ENCODE data around the gene CDH23.

CDH23 gene

DNA sequence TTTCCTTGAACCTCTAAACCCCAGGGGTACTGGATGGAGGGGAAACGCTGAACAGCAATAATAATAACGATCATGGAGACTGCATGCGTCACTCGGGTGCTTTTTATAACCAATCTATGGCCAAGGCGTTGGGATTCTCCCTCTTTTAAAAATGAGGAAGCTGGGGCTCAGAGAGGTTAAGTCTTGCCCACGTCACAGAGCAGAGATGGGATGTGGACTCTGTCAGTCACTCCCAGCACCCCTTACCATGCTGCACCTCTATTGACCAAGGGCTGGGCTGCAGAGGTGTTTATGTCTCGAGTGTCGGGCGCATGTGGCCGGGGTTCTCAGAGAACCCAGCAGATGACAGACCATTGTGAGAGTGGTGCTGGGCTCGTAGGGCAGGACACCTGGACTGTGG lies 129.9 kb downstream of the CDH23 start:
- Mint-ChIP-seq H3K27ac (no peak overlapping the region), H3K9me3 (peaks cover 3% of the 10 kb centered on the region), H3K4me1 (ENCODE audit: low read depth) (peaks cover 7% of the 10 kb centered on the region), H3K4me3 (no peak overlapping the region), H3K27me3 (peaks cover 23% of the 10 kb centered on the region), H3K36me3 (ENCODE audit: low read depth) (no peaks in the 10 kb centered on the region)
- no peak for DNase-seq

DNA sequence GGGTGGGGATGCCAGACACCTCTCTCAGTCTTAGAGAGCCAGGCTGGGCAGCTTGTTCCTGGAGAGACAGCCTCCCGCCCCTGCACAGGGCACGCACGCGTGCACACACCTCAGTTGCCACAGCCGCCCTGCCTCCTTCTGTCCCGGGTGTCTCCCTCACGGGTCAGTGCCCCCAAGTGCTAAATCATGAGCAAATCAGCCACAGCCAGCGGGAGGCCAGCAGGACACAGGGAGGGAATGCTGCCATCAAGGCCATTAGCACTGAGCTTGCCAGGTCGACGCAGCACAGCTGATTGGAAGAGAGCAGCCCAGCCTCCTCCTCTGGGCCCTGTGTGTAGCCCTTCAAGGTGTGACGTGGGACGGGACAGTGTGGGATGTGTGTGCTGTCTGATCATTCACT lies 130.4 kb downstream of the CDH23 start:
- Mint-ChIP-seq H3K9me3 (peaks cover 3% of the 10 kb centered on the region), H3K4me3 (no peak overlapping the region), H3K27me3 (peaks cover 23% of the 10 kb centered on the region), H3K36me3 (ENCODE audit: low read depth) (no peaks in the 10 kb centered on the region), H3K4me1 (ENCODE audit: low read depth) (peaks cover 12% of the 10 kb centered on the region), H3K27ac (no peak overlapping the region)
- DNase-seq: no peak

DNA sequence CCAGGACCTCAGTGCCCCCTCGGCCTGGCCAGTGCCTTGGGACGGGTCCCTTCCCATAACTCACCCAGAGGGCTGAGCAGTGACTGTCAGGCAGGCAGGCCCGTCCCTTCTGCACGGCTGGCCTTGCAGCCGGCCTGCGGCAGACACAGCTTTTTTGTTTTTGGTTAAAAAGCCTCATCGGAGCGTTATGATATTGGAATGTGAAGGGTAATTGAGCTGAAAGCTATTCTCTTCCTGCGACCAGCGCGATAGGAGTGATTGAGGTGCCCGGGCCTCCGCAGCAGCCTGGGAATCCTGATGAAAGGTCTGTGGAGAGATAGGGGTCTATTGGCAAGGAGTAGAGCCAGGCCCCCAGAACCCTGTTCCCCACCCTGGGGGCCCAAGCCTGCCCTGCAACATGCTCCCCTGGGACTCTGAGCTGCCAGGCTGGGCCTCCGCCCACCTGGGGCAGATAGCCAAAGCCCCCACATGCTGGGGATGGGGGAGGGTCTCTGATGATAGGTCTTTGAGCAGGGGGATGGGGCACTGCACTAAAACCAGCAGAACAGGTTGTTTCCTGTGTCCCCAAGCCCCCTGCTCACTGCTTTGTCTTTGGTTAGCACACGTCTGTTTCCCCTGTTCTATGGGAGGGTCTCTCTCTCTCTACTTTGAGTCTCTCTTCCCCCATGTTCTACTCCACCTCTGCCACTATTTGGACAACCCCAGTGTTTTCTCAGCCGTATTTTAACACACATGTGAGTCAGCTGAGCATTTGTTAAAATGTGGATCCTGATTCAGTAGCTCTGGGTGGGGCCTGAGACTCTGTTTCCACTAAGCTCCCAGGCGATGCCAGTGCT lies 131.9 kb downstream of the CDH23 start:
- Mint-ChIP-seq H3K4me1 (ENCODE audit: low read depth) (peaks cover 19% of the 10 kb centered on the region), H3K36me3 (ENCODE audit: low read depth) (no peaks in the 10 kb centered on the region), H3K4me3 (no peak overlapping the region), H3K9me3 (peaks cover 3% of the 10 kb centered on the region), H3K27ac (no peak overlapping the region), H3K27me3 (peaks cover 11% of the 10 kb centered on the region)
- no peak for DNase-seq

DNA sequence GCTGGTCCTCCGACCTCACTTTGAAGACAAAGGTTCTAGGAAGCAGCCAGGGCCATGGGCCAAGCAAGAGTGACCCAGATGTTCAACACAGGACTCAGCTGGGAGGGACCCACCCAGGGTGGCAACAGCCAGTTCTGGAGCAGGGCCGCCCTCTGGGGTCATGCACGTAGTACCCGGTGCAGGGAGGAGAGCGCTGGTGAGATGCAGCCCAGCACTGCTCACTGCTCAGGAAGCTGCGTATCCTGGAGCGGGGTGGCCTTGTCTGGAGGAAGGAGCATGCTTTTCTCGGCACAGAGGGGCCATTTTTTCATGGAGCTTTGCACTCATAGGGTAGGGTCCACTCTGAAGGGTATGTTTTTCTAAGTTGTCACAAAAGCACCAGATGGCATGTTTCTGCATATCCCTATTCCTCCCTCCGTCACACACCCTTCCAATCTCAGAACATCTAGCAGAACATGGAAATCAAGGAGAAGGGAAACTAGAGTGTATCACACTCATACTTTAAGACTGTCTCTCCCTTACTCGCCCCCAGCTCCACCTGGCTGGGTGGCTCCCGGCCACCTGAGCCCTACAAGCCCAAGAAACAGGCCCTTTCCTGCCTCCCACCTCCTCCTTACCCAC lies 132.6 kb downstream of the CDH23 start:
- Mint-ChIP-seq H3K4me3 (no peak overlapping the region), H3K27ac (no peak overlapping the region), H3K9me3 (peaks cover 3% of the 10 kb centered on the region), H3K27me3 (peaks cover 4% of the 10 kb centered on the region), H3K4me1 (ENCODE audit: low read depth) (peaks cover 20% of the 10 kb centered on the region), H3K36me3 (ENCODE audit: low read depth) (no peaks in the 10 kb centered on the region)
- no peak for DNase-seq

DNA sequence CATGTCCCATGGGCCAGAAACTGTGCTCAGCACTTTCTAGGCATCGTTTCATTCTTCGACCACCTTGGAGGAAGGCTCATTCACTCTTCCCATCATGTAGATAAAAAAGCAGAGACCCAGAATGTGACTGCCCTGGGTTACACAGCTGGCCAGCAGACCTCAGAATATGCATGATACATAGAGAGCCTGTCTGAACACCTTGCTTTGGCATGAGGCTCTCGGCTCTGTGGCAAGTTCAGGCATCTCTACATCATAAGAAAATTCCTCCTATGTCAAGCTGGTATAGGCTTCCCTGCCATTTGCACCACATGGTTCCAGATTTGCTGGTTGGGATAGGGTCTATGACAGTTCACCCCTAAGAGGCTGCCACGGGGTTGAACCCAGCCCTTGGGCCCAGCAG lies 134.1 kb downstream of the CDH23 start:
- Mint-ChIP-seq H3K4me1 (ENCODE audit: low read depth) (peaks cover 21% of the 10 kb centered on the region), H3K9me3 (peaks cover 3% of the 10 kb centered on the region), H3K27ac (no peak overlapping the region), H3K27me3 (no peaks in the 10 kb centered on the region), H3K36me3 (ENCODE audit: low read depth) (no peaks in the 10 kb centered on the region), H3K4me3 (no peak overlapping the region)
- no peak for DNase-seq

DNA sequence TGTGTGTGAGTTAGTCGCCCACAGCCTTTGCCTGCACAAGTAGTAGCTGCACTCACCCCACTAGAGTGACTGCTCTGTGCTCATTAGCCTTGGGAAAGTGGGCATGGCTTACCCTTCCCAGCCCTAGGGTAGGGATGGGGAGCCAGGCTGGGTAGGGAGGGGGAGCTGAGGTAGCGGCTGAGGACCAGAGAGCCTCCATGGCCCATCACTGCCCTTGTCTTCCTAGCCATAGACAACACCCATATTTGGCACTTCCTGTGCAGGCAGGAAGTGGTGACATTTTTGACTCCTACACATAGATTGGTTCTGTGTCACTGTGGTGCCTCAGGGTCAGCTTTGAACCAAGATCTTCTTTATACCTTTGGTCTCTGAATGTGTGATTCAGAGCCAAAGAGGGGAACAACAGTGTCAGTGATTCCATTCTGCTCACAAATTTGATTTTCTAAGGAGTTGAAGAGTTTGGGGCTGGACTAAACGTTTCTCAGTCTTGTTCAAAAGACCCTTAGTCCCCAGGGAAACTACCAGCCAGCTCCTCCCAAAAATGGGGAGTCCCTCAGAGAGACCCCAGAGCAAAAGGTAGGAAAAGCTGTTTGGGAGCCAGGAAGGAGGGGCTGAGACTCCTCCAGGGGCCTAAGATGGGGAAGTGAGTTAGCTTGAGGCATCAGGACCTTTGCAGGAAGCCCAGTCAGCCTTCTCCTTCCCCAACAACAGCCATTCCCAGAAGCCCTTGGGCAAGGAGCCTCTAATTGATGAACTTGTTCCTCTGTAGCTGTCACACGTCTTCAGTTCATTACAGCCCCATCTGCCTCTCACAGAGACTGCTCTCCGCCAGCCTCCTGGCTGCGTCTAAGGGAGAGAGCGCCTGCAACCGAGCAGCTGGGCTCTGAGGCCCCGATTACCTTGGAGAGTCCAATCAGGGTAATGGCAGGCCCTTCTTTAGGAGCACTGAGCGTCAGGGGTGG lies 135.0 kb downstream of the CDH23 start:
- Mint-ChIP-seq H3K27me3 (no peaks in the 10 kb centered on the region), H3K4me3 (peak overlapping the region; percentile 19), H3K27ac (peak overlapping the region; percentile 96)

DNA sequence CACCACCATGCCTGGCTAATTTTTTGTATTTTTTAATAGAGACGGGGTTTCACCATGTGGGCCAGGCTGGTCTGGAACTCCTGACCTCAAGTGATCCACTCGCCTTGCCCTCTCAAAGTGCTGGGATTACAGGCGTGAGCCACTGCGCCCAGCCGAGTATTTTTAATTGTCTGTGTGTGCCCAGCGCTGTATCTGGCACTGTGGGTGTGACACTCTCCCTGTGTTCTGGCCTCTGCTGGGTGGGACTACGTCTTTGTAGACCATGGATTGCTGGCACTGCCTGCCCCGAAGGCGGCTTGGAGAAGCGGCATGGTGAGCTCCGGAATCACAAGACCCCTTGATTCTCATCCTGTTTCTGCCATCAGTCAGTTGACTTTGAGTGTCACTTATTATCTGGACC lies 136.2 kb downstream of the CDH23 start:
- H3K27me3 Mint-ChIP-seq: no peaks in the 10 kb centered on the region
- peak overlapping the region; percentile 82 for H3K27ac Mint-ChIP-seq
- H3K4me3 Mint-ChIP-seq: no peak overlapping the region
- H3K4me1 Mint-ChIP-seq (ENCODE audit: low read depth): peaks cover 30% of the 10 kb centered on the region
- H3K9me3 Mint-ChIP-seq: peaks cover 3% of the 10 kb centered on the region
- no peak for DNase-seq
- H3K36me3 Mint-ChIP-seq (ENCODE audit: low read depth): no peaks in the 10 kb centered on the region

More for the DNA sequence above, 135.0 kb downstream of the CDH23 start:
- peaks cover 30% of the 10 kb centered on the region for H3K4me1 Mint-ChIP-seq (ENCODE audit: low read depth)
- DNase-seq: peak; percentile 61
- peaks cover 3% of the 10 kb centered on the region for H3K9me3 Mint-ChIP-seq
- H3K36me3 Mint-ChIP-seq (ENCODE audit: low read depth): no peaks in the 10 kb centered on the region

DNA sequence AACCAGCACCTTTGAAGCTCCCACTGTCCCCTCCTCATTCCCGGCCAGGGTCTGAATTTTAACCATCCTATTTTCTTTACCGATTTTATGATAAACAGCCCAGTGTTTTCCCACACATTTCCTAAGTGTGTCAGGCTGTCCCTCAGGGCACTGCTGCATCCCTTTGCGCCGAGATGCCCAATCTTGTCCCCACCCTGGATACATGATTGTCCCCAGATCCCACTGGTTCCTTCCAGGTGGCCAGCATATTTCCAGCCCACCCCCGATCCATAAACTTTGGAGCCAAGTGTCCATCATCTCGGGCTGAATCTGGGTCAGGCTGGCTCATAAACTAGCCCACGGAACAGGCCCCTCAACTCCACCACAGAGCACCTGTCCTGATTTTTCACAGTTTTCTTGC lies 137.2 kb downstream of the CDH23 start:
- H3K27me3 Mint-ChIP-seq: no peaks in the 10 kb centered on the region
- no peak overlapping the region for H3K27ac Mint-ChIP-seq
- H3K4me3 Mint-ChIP-seq: no peak overlapping the region
- no peak for DNase-seq
- H3K9me3 Mint-ChIP-seq: peaks cover 3% of the 10 kb centered on the region
- H3K4me1 Mint-ChIP-seq (ENCODE audit: low read depth): peaks cover 30% of the 10 kb centered on the region
- no peaks in the 10 kb centered on the region for H3K36me3 Mint-ChIP-seq (ENCODE audit: low read depth)

DNA sequence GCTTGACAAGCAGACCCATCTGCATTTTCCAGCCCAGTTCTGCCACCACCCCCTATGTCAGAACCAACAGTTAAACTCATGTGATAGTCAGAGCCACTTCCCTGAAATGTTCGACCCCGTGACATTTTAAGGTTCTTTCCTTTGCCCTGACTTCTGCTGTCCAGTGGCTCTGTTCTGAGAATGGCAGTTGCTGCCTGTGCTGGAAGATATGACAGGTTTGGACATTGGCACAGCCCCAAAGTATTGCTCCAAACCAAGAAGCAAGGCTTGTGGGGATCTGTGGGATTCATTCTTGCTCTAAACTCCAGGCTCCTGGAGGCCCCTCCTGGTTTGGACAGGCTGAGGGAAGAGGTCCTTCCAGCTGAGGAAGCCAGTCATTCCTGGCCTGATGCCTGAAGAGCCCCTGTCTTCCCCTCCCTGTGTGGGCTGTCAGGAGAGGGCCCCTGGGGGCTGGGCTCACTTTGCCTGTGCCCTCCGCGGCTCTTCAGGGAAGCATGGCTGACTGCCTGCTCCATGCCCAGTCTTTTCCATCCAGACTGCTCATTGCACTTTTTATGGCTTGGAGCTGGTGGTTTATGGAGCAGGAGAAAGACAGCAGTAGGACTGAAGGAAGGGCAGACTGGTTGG lies 138.0 kb downstream of the CDH23 start:
- Mint-ChIP-seq H3K9me3 (peaks cover 3% of the 10 kb centered on the region), H3K27ac (no peak overlapping the region), H3K27me3 (no peaks in the 10 kb centered on the region), H3K36me3 (ENCODE audit: low read depth) (no peaks in the 10 kb centered on the region), H3K4me3 (no peak overlapping the region), H3K4me1 (ENCODE audit: low read depth) (peaks cover 30% of the 10 kb centered on the region)
- DNase-seq: no peak

DNA sequence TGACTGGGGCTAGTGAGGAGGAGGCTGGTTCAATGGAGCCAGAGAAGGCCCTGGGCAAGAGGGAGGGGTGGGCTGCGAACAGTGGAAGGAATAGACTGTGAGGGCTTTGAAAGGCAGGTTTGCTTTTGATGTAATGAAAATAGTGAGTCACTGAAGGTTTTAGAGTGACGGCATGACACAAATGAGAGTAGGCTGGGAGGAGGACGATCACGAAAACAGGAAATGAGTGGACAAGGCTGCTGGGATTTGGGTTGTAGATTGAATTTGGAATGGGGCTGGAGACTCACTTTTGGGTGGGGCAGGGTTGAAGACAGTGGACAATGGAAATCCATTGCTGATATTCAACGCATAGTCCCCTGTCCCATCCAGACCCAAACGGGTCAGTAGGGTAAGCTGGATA lies 139.6 kb downstream of the CDH23 start:
- H3K9me3 Mint-ChIP-seq: peaks cover 2% of the 10 kb centered on the region
- H3K36me3 Mint-ChIP-seq (ENCODE audit: low read depth): no peaks in the 10 kb centered on the region
- peaks cover 26% of the 10 kb centered on the region for H3K4me1 Mint-ChIP-seq (ENCODE audit: low read depth)
- no peak overlapping the region for H3K4me3 Mint-ChIP-seq
- no peak for DNase-seq
- peak overlapping the region; percentile 20 for H3K27ac Mint-ChIP-seq
- no peaks in the 10 kb centered on the region for H3K27me3 Mint-ChIP-seq

DNA sequence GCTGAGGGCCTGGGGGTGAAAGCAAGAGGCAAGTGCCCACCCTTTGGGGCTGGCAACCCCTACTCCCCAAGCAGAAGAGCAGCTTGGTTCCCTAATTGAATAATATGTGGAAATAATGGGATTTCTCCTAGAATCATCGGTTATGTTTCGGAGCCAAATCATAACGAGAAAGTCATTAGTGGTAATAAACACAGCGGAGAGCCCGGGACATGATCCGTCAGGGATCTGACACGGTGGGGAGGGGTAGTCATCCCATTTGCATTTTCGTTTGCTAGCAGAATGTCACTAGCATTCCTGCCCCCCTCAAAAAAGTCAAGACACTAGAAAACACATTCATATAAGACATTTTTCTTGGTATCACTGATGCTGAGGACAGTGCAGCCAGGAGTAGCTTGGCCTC lies 140.4 kb downstream of the CDH23 start:
- no peak overlapping the region for H3K27ac Mint-ChIP-seq
- peaks cover 18% of the 10 kb centered on the region for H3K4me1 Mint-ChIP-seq (ENCODE audit: low read depth)
- no peaks in the 10 kb centered on the region for H3K36me3 Mint-ChIP-seq (ENCODE audit: low read depth)
- no peak overlapping the region for H3K4me3 Mint-ChIP-seq
- no peaks in the 10 kb centered on the region for H3K27me3 Mint-ChIP-seq
- DNase-seq: no peak
- H3K9me3 Mint-ChIP-seq: no peaks in the 10 kb centered on the region

DNA sequence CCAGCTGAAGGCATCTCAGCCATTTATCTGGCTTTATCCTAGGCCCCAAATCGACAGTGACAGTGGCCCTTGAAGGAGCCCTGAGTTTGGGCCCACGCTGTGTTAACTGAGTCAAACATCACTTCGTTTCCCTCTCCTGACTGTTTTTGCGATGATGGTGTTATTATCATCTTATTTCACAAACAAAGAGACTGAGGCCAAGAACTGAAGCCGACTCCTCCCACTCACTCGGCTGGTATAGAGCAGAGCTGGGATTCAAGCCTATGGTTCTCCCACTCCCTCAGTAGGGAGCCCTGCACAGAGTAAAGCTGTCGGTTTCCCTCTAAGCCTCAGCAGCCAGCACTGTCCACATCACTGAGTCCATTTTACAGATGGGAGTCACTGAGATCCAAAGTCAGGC lies 141.0 kb downstream of the CDH23 start:
- no peaks in the 10 kb centered on the region for H3K27me3 Mint-ChIP-seq
- H3K36me3 Mint-ChIP-seq (ENCODE audit: low read depth): no peaks in the 10 kb centered on the region

DNA sequence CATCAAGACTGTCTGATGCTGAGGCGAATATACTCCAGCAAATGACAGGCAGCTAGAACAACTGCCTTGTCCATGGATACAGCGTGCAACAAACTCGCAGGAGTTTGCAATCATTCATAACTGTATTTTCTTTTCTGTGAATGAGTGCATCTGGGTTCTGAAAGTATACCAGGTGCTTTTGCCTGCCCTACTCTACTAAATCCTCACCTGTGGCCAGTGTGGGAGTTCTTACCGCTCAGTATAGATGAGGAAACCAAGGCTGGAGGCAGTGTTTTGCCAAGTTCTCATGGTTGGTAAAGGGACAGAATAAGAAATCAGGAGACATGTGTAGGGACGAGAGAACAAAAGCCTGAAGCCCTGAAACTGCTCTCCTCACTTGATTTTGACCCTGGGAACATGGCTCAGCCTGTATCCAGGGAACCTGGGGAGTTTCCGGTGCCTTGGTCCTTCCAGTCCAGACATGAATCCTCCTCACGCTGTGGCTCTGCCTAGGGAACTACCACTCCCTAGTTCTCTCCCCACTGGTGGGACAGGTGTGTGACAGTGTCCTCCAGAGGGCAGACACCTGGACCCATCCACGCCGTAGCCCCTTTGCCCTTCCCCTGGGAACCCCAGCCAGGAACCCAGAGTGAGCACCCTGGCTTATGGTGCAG lies 142.0 kb downstream of the CDH23 start:
- Mint-ChIP-seq H3K27ac (no peak overlapping the region), H3K36me3 (ENCODE audit: low read depth) (no peaks in the 10 kb centered on the region), H3K4me3 (no peak overlapping the region), H3K9me3 (no peaks in the 10 kb centered on the region), H3K4me1 (ENCODE audit: low read depth) (peaks cover 11% of the 10 kb centered on the region), H3K27me3 (no peaks in the 10 kb centered on the region)
- no peak for DNase-seq

More for the DNA sequence above, 141.0 kb downstream of the CDH23 start:
- no peak overlapping the region for H3K27ac Mint-ChIP-seq
- H3K4me3 Mint-ChIP-seq: no peak overlapping the region
- peaks cover 14% of the 10 kb centered on the region for H3K4me1 Mint-ChIP-seq (ENCODE audit: low read depth)
- H3K9me3 Mint-ChIP-seq: no peaks in the 10 kb centered on the region
- DNase-seq: no peak
